CD4-positive, CD25-positive, alpha-beta regulatory T cell (primary cell): Measurements from ENCODE around the gene LBX2. TPM values are rescaled to one million over a fixed set of nuclear protein-coding genes. Genes with fewer than 3 reads are reported as not detected.
"Not testable (repeated sequence)": the region's sequence is repeated elsewhere in the genome, so short reads cannot be mapped to it uniquely, and the experiment has no call there.

Source experiments
- ATAC-seq, 2 donors: fragments of 150-1000 bp; cut with Tn5 transposase; one replicate each; pipeline ENCODE4 v1.10.0; 2021; ENCODE audit warnings: low read depth in 2 of 2, moderate number of reproducible peaks in 2 of 2, moderate library complexity in 1 of 2
- DNase-seq, 3 donors: peaks; one replicate each; pipeline versions ENCODE4 v3.0.0 to v3.0.0-alpha.2; 2012 to 2022; ENCODE audit warnings: mixed read lengths in 1 of 3
- H3K27ac ChIP-seq: one replicate; pipeline ENCODE4 v1.7.0; 2013; ENCODE audit warnings: mild to moderate bottlenecking, low read length; ENCODE audit not compliant: insufficient read depth, poor library complexity, severe bottlenecking
- H3K27me3 ChIP-seq: one replicate; pipeline ENCODE4 v1.7.0; 2013; ENCODE audit warnings: low read length; ENCODE audit not compliant: control insufficient read depth, insufficient read depth
- H3K36me3 ChIP-seq: one replicate; pipeline ENCODE4 v1.7.0; 2013; ENCODE audit warnings: mild to moderate bottlenecking, low read length, moderate library complexity; ENCODE audit not compliant: control insufficient read depth, insufficient read depth
- H3K4me1 ChIP-seq: 2 replicates; pipeline ENCODE4 v1.7.0; 2013; ENCODE audit warnings: mild to moderate bottlenecking, low read length; ENCODE audit not compliant: insufficient read depth, control insufficient read depth, poor library complexity, severe bottlenecking
- H3K4me3 ChIP-seq: one replicate; pipeline ENCODE4 v1.7.0; 2013; ENCODE audit warnings: low read depth, mild to moderate bottlenecking, low read length, moderate library complexity
- H3K9me3 ChIP-seq, 2 experiments: 1 replicate in 1 of 2; 2 replicates in 1 of 2; pipeline ENCODE4 v1.7.0; 2013; ENCODE audit warnings: low read length in 2 of 2, mild to moderate bottlenecking in 1 of 2, moderate library complexity in 1 of 2; ENCODE audit not compliant: control insufficient read depth in 2 of 2
- H3K27ac Mint-ChIP-seq, 3 donors: one replicate each; pipeline ENCODE4 v1.8.0; 2020 to 2022; ENCODE audit warnings: mild to moderate bottlenecking in 3 of 3, mixed read lengths in 3 of 3, moderate library complexity in 2 of 3
- H3K27me3 Mint-ChIP-seq: one replicate; pipeline ENCODE4 v1.8.0; 2022; ENCODE audit warnings: mild to moderate bottlenecking, mixed read lengths
- H3K36me3 Mint-ChIP-seq: one replicate; pipeline ENCODE4 v1.8.0; 2020; ENCODE audit warnings: mixed read lengths
- H3K4me1 Mint-ChIP-seq, 4 donors: one replicate each; pipeline ENCODE4 v1.8.0; 2020 to 2022; ENCODE audit warnings: mixed read lengths in 4 of 4, mild to moderate bottlenecking in 1 of 4
- H3K4me3 Mint-ChIP-seq, 4 donors: one replicate each; pipeline ENCODE4 v1.8.0; 2020 to 2022; ENCODE audit warnings: mild to moderate bottlenecking in 4 of 4, mixed read lengths in 4 of 4, moderate library complexity in 3 of 4
- H3K9me3 Mint-ChIP-seq, 7 donors: one replicate each; pipeline ENCODE4 v1.8.0; 2020 to 2022; ENCODE audit warnings: mixed read lengths in 7 of 7, mild to moderate bottlenecking in 3 of 7, moderate library complexity in 2 of 7
- polyA plus RNA-seq, 4 donors: library from polyadenylated mRNA; unstranded; fragments of 300-500 nt; fragmentation: Illumina TruSeq; gene quantifications; one replicate each; pipeline ENCODE4 v1.2.3, GENCODE V29; 2021
- total RNA-seq: library from RNA; stranded (reverse); gene quantifications from one replicate; pipeline ENCODE4 v1.2.3, GENCODE V29; 2022

The LBX2 gene
- total and polyA plus RNA-seq, 5 donors from 2014 or later, result 0.16 to 0.40 TPM; not detected in 3

- not testable (repeated sequence) for H3K27me3 Mint-ChIP-seq, H3K9me3 Mint-ChIP-seq, H3K4me3 ChIP-seq, H3K27ac ChIP-seq, ATAC-seq, H3K27me3 ChIP-seq, H3K9me3 ChIP-seq, DNase-seq
- Mint-ChIP-seq H3K4me1 (peaks cover 5 to 32% (median 19%) of the 10 kb centered on the region in 4 donors), H3K4me3 (peak overlapping the region; percentile 69 to 83 (median 74)), H3K27ac (peak overlapping the region in 2 of 3 donors; percentile 76 to 84), H3K36me3 (peaks cover 16% of the 10 kb centered on the region)
- H3K36me3 ChIP-seq, result peaks cover 15% of the 10 kb centered on the region
- H3K4me1 ChIP-seq, result peaks cover 30% of the 10 kb centered on the region
Observed at GRCh38 chr2:74470742-74471141, 28.7 kb downstream of the LBX2 start.

GRCh38 chr2:74464406-74464805 is 35.0 kb downstream of the LBX2 start:
- Mint-ChIP-seq H3K36me3 (no peaks in the 10 kb centered on the region), H3K4me3 (peak overlapping the region; percentile 88 to 98 (median 97)), H3K27me3 (no peaks in the 10 kb centered on the region), H3K9me3 (no peaks in the 10 kb centered on the region), H3K4me1 (peaks cover 0 to 38% (median 13%) of the 10 kb centered on the region in 4 donors), H3K27ac (peak overlapping the region in 2 of 3 donors; percentile 62 to 98)
- peaks cover 16% of the 10 kb centered on the region for H3K4me1 ChIP-seq
- H3K36me3 ChIP-seq, result peaks cover 6% of the 10 kb centered on the region
- H3K27ac ChIP-seq, result peak overlapping the region; percentile 79
- ATAC-seq, result no peak
- peak overlapping the region; percentile 53 for H3K4me3 ChIP-seq
- H3K27me3 ChIP-seq, result no peaks in the 10 kb centered on the region
- H3K9me3 ChIP-seq, result no peaks in the 10 kb centered on the region
- DNase-seq, result no peak

GRCh38 chr2:74462786-74463105 is 36.7 kb downstream of the LBX2 start:
- H3K27ac Mint-ChIP-seq, result no peak overlapping the region
- H3K4me1 ChIP-seq, result peaks cover 26% of the 10 kb centered on the region
- DNase-seq (no peak), ATAC-seq (no peak)
- H3K4me3 Mint-ChIP-seq, result peak overlapping the region; percentile 76 to 96 (median 91)
- H3K9me3 ChIP-seq, result no peaks in the 10 kb centered on the region
- H3K27me3 Mint-ChIP-seq, result no peaks in the 10 kb centered on the region
- peaks cover 6% of the 10 kb centered on the region for H3K36me3 ChIP-seq
- H3K9me3 Mint-ChIP-seq, result no peaks in the 10 kb centered on the region
- no peak overlapping the region for H3K4me3 ChIP-seq
- H3K36me3 Mint-ChIP-seq, result no peaks in the 10 kb centered on the region
- no peak overlapping the region for H3K27ac ChIP-seq
- no peaks in the 10 kb centered on the region for H3K27me3 ChIP-seq
- H3K4me1 Mint-ChIP-seq, result peaks cover 5 to 53% (median 19%) of the 10 kb centered on the region in 4 donors

- no peaks in the 10 kb centered on the region for H3K27me3 Mint-ChIP-seq
- no peaks in the 10 kb centered on the region for H3K9me3 ChIP-seq
- no peaks in the 10 kb centered on the region for H3K9me3 Mint-ChIP-seq
- H3K4me1 Mint-ChIP-seq, result peaks cover 5 to 56% (median 21%) of the 10 kb centered on the region in 4 donors
- no peak overlapping the region for H3K4me3 ChIP-seq
- no peak for DNase-seq
- H3K36me3 Mint-ChIP-seq, result no peaks in the 10 kb centered on the region
- H3K27ac ChIP-seq, result no peak overlapping the region
- peaks cover 6% of the 10 kb centered on the region for H3K36me3 ChIP-seq
- H3K27me3 ChIP-seq, result no peaks in the 10 kb centered on the region
- ATAC-seq, result no peak
- H3K27ac Mint-ChIP-seq, result no peak overlapping the region
- peaks cover 27% of the 10 kb centered on the region for H3K4me1 ChIP-seq
- H3K4me3 Mint-ChIP-seq, result peak overlapping the region in 2 of 4 donors; percentile 76 to 92
Observed at GRCh38 chr2:74462054-74462785, 37.2 kb downstream of the LBX2 start.

GRCh38 chr2:74461187-74462053 is 38.0 kb downstream of the LBX2 start:
- peak in 1 of 3 donors; percentile 27 for DNase-seq
- Histone ChIP-seq H3K36me3 (peaks cover 6% of the 10 kb centered on the region), H3K27me3 (no peaks in the 10 kb centered on the region), H3K4me1 (peaks cover 35% of the 10 kb centered on the region), H3K9me3 (no peaks in the 10 kb centered on the region), H3K4me3 (no peak overlapping the region), H3K27ac (no peak overlapping the region)
- Mint-ChIP-seq H3K4me3 (peak overlapping the region in 3 of 4 donors; percentile 46 to 87 (median 78)), H3K9me3 (no peaks in the 10 kb centered on the region), H3K4me1 (peaks cover 5 to 64% (median 28%) of the 10 kb centered on the region in 4 donors), H3K36me3 (peaks cover under 1% of the 10 kb centered on the region), H3K27me3 (no peaks in the 10 kb centered on the region), H3K27ac (no peak overlapping the region)
- ATAC-seq, result no peak

GRCh38 chr2:74460187-74460586 is 39.2 kb downstream of the LBX2 start:
- not testable (repeated sequence) for H3K27ac Mint-ChIP-seq, H3K36me3 ChIP-seq, H3K9me3 ChIP-seq, H3K27me3 ChIP-seq, DNase-seq, H3K4me3 ChIP-seq, ATAC-seq, H3K27me3 Mint-ChIP-seq, H3K9me3 Mint-ChIP-seq, H3K27ac ChIP-seq, H3K36me3 Mint-ChIP-seq
- H3K4me3 Mint-ChIP-seq, result peak overlapping the region; percentile 78 to 98 (median 96)
- H3K4me1 Mint-ChIP-seq, result peaks cover 5 to 67% (median 31%) of the 10 kb centered on the region in 4 donors
- peaks cover 43% of the 10 kb centered on the region for H3K4me1 ChIP-seq

GRCh38 chr2:74459503-74460118 is 39.8 kb downstream of the LBX2 start:
- H3K27me3 ChIP-seq, H3K27me3 Mint-ChIP-seq, H3K9me3 Mint-ChIP-seq, H3K9me3 ChIP-seq, H3K36me3 ChIP-seq, H3K36me3 Mint-ChIP-seq, DNase-seq, ATAC-seq: not testable (repeated sequence)
- peak overlapping the region; percentile 10 for H3K4me3 ChIP-seq
- peak overlapping the region; percentile 99 for H3K27ac ChIP-seq
- H3K4me3 Mint-ChIP-seq, result peak overlapping the region; percentile 95 to 98 (median 97)
- peaks cover 11 to 71% (median 35%) of the 10 kb centered on the region in 4 donors for H3K4me1 Mint-ChIP-seq
- H3K27ac Mint-ChIP-seq, result peak overlapping the region; percentile 88 to 99 (median 99)
- peaks cover 44% of the 10 kb centered on the region for H3K4me1 ChIP-seq
